ENCODE results near the gene ZBTB45. TPM values are rescaled to one million over a fixed set of nuclear protein-coding genes. Genes with fewer than 3 reads are reported as not detected.

The ZBTB45 gene
- total and polyA plus RNA-seq, 5 experiments from 2014 or later: 2.8 to 23.0 (median 5.3) TPM

GRCh38 chr19:58466760-58467589 lies 52.6 kb downstream of the ZBTB45 start, which contains the start of gene ZNF324:
Gene ZNF324, plus strand, starts transcription at chr19:58467080. Its CDS starts 2,106 bp downstream, at chr19:58469186.
- Mint-ChIP-seq H3K36me3 (peaks cover 0 to 12% (median 3%) of the 10 kb centered on the region in 3 donors), H3K27ac (peak within 1 kb of the TSS in 9 of 10 donors; percentile 67 to 99 (median 92)), H3K9me3 (no peaks in the 10 kb centered on the region), H3K4me3 (peak within 1 kb of the TSS; percentile 78 to 92 (median 87)), H3K4me1 (peaks cover 10 to 28% (median 23%) of the 10 kb centered on the region in 4 donors), H3K27me3 (no peaks in the 10 kb centered on the region)
- ATAC-seq (peak; percentile 85 to 95), DNase-seq (peak; percentile 93 to 98 (median 96))
- POLR2A ChIA-PET: interaction anchor here (0.5 to 1.9 kb wide), 3 partner anchors 9 to 107 kb away, joined by 3 to 6 read pairs (median 3); partner anchors contain the start of genes ZNF324B and ZNF446

- H3K9me3 Mint-ChIP-seq: no peaks in the 10 kb centered on the region
- peak; percentile 17 to 36 for ATAC-seq
- POLR2A ChIA-PET: interaction anchor here (0.5 to 1.9 kb wide), 6 partner anchors 9 to 401 kb away, joined by 3 to 6 read pairs (median 4); partner anchors contain the start of genes ZNF274, ZNF324B and ZNF446
- H3K36me3 Mint-ChIP-seq: peaks cover 0 to 9% (median 3%) of the 10 kb centered on the region in 3 donors
- H3K4me3 Mint-ChIP-seq: peak overlapping the region; percentile 76 to 92 (median 87)
- H3K27ac Mint-ChIP-seq: peak overlapping the region in 9 of 10 donors; percentile 67 to 99 (median 92)
- H3K4me1 Mint-ChIP-seq: peaks cover 10 to 28% (median 23%) of the 10 kb centered on the region in 4 donors
- no peaks in the 10 kb centered on the region for H3K27me3 Mint-ChIP-seq
- DNase-seq: peak in 1 of 10 donors; percentile 24
Observed at GRCh38 chr19:58466089-58466759, 53.4 kb downstream of the ZBTB45 start.

Small RNA genes within 50 kb of the gene (microRNA-seq; reads per million reads assigned to microRNA genes)
- not detected for gene MIR6807 (ENCODE audit: borderline microRNAs expressed)

Other genes with a start within 250 kb of the ZBTB45 start
- 10 to 100 TPM; 12.9 to 13.1 TPM for gene ZNF8, start 240.9 kb downstream of the ZBTB45 start, total RNA-seq
- 1 to 10 TPM in 1 of 3 donors, under 1 TPM in 2; 0.44 to 1.1 (median 0.75) TPM for gene ZNF8, start 240.9 kb downstream of the ZBTB45 start, polyA plus RNA-seq
- gene ERVK3-1, start 214.4 kb downstream of the ZBTB45 start, total RNA-seq: 10 to 100 TPM; 84.3 to 86.1 TPM
- gene ERVK3-1, start 214.4 kb downstream of the ZBTB45 start, polyA plus RNA-seq: 10 to 100 TPM; 55.1 to 80.9 (median 72.0) TPM
- 1 to 10 TPM; 4.6 TPM for gene ZSCAN22, start 192.8 kb downstream of the ZBTB45 start, total RNA-seq
- gene ZSCAN22, start 192.8 kb downstream of the ZBTB45 start, polyA plus RNA-seq: 1 to 10 TPM in 2 of 3 donors, under 1 TPM in 1; 0.69 to 3.3 (median 1.4) TPM
- gene A1BG, start 166.3 kb downstream of the ZBTB45 start, total RNA-seq: 10 to 100 TPM; 26.3 to 38.3 TPM
- 100 to 1,000 TPM in 2 of 3 donors, 10 to 100 TPM in 1; 96.6 to 126 (median 121) TPM for gene A1BG, start 166.3 kb downstream of the ZBTB45 start, polyA plus RNA-seq
- 1 to 10 TPM; 4.7 to 6.6 TPM for gene ZNF497, start 157.1 kb downstream of the ZBTB45 start, total RNA-seq
- gene ZNF497, start 157.1 kb downstream of the ZBTB45 start, polyA plus RNA-seq: 1 to 10 TPM; 1.8 to 2.2 (median 1.9) TPM
- gene ZNF837, start 138.8 kb downstream of the ZBTB45 start, total RNA-seq: 1 to 10 TPM; 5.6 to 5.8 TPM
- gene ZNF837, start 138.8 kb downstream of the ZBTB45 start, polyA plus RNA-seq: 10 to 100 TPM in 1 of 3 donors, 1 to 10 TPM in 2; 4.2 to 14.3 (median 9.9) TPM
- gene RPS5, start 132.5 kb downstream of the ZBTB45 start, total RNA-seq: 1,000 to 10,000 TPM; 1,656 to 1,664 TPM
- 1,000 to 10,000 TPM; 1,899 to 2,106 (median 2,080) TPM for gene RPS5, start 132.5 kb downstream of the ZBTB45 start, polyA plus RNA-seq
- 1 to 10 TPM in 1 of 2 experiments, under 1 TPM in 1; 0.39 to 1.2 TPM for gene RNF225, start 124.2 kb downstream of the ZBTB45 start, total RNA-seq
- gene RNF225, start 124.2 kb downstream of the ZBTB45 start, polyA plus RNA-seq: not detected
- gene ZNF584, start 111.2 kb downstream of the ZBTB45 start, total RNA-seq: 10 to 100 TPM; 10.6 to 10.7 TPM
- 1 to 10 TPM; 6.3 to 6.5 (median 6.4) TPM for gene ZNF584, start 111.2 kb downstream of the ZBTB45 start, polyA plus RNA-seq
- gene ZNF132, start 79.7 kb downstream of the ZBTB45 start, total RNA-seq: 10 to 100 TPM in 1 of 2 experiments, 1 to 10 TPM in 1; 10.0 to 10.6 TPM
- gene ZNF132, start 79.7 kb downstream of the ZBTB45 start, polyA plus RNA-seq: 1 to 10 TPM; 1.0 to 3.1 (median 2.0) TPM
- gene ZNF324B, start 68.2 kb downstream of the ZBTB45 start, total RNA-seq: 10 to 100 TPM; 11.4 to 12.9 TPM
- gene ZNF324B, start 68.2 kb downstream of the ZBTB45 start, polyA plus RNA-seq: 1 to 10 TPM; 1.4 to 2.6 (median 1.8) TPM
- 10 to 100 TPM; 24.8 to 28.0 TPM for gene ZNF324, start 52.7 kb downstream of the ZBTB45 start, total RNA-seq
- gene ZNF324, start 52.7 kb downstream of the ZBTB45 start, polyA plus RNA-seq: 10 to 100 TPM in 2 of 3 donors, 1 to 10 TPM in 1; 8.3 to 16.2 (median 12.8) TPM
- 10 to 100 TPM; 18.7 to 20.4 TPM for gene ZNF446, start 43.5 kb downstream of the ZBTB45 start, total RNA-seq
- gene ZNF446, start 43.5 kb downstream of the ZBTB45 start, polyA plus RNA-seq: 1 to 10 TPM; 1.6 to 2.7 (median 2.4) TPM
- 10 to 100 TPM; 16.6 to 19.9 TPM for gene SLC27A5, start 7.8 kb downstream of the ZBTB45 start, total RNA-seq
- gene SLC27A5, start 7.8 kb downstream of the ZBTB45 start, polyA plus RNA-seq: 10 to 100 TPM; 24.5 to 39.2 (median 31.1) TPM
- gene TRIM28, start 24.3 kb upstream of the ZBTB45 start, total RNA-seq: 100 to 1,000 TPM; 429 to 434 TPM
- gene TRIM28, start 24.3 kb upstream of the ZBTB45 start, polyA plus RNA-seq: 100 to 1,000 TPM in 1 of 3 donors, 10 to 100 TPM in 2; 55.7 to 114 (median 62.7) TPM
- gene CHMP2A, start 35.3 kb upstream of the ZBTB45 start, total RNA-seq: 10 to 100 TPM; 59.2 to 60.0 TPM
- 100 to 1,000 TPM; 135 to 154 (median 144) TPM for gene CHMP2A, start 35.3 kb upstream of the ZBTB45 start, polyA plus RNA-seq
- 10 to 100 TPM; 48.5 to 51.2 TPM for gene UBE2M, start 38.8 kb upstream of the ZBTB45 start, total RNA-seq
- 10 to 100 TPM; 10.4 to 20.5 (median 18.0) TPM for gene UBE2M, start 38.8 kb upstream of the ZBTB45 start, polyA plus RNA-seq
- 10 to 100 TPM; 49.1 to 53.2 TPM for gene MZF1, start 53.5 kb upstream of the ZBTB45 start, total RNA-seq
- gene MZF1, start 53.5 kb upstream of the ZBTB45 start, polyA plus RNA-seq: 10 to 100 TPM in 2 of 3 donors, 1 to 10 TPM in 1; 9.1 to 12.7 (median 11.7) TPM